NB4 (cell line): ENCODE data around the gene PDE6H.

Experiments used
- POLR2A ChIP-seq: IDR thresholded peaks from 2 replicates; pipeline ENCODE4 v1.6.1; 2011; ENCODE audit warnings: mild to moderate bottlenecking; ENCODE audit not compliant: insufficient read length; ENCODE audit errors: extremely low read depth
- TF ChIP-seq, protein P1 (sequence below): IDR thresholded peaks from one replicate; pipeline ENCODE4 v1.5.1; 2012; ENCODE audit warnings: low read depth, low read length

DNA sequence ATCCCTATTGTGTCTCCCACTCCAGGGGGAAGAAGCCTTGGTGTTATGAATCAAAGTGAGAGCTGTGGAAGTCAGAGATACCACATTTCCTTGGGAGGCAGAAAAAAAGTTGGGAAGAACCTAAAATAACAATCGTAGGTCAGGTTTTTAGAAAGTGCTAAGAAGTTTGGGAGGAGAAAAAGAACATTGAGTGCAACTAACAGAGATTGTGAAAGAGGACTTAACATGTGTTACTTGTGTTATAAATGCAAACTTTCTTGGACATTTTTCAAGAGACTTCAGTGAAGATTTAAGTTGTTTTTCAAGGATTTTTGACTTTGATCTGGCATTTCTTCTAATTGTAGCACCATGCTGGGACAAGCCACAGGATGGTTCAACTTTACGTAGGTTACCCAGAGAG is 26.7 kb upstream of the PDE6H start:
- TF ChIP-seq, protein P1, sequence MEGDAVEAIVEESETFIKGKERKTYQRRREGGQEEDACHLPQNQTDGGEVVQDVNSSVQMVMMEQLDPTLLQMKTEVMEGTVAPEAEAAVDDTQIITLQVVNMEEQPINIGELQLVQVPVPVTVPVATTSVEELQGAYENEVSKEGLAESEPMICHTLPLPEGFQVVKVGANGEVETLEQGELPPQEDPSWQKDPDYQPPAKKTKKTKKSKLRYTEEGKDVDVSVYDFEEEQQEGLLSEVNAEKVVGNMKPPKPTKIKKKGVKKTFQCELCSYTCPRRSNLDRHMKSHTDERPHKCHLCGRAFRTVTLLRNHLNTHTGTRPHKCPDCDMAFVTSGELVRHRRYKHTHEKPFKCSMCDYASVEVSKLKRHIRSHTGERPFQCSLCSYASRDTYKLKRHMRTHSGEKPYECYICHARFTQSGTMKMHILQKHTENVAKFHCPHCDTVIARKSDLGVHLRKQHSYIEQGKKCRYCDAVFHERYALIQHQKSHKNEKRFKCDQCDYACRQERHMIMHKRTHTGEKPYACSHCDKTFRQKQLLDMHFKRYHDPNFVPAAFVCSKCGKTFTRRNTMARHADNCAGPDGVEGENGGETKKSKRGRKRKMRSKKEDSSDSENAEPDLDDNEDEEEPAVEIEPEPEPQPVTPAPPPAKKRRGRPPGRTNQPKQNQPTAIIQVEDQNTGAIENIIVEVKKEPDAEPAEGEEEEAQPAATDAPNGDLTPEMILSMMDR, result no peak
- TF ChIP-seq POLR2A, result no peak
